Esophagus muscularis mucosa (tissue), 4 donors: Measurements from ENCODE around the gene PCNX1. TPM values are rescaled to one million over a fixed set of nuclear protein-coding genes. Genes with fewer than 3 reads are reported as not detected.
"Not testable (repeated sequence)": the region's sequence is repeated elsewhere in the genome, so short reads cannot be mapped to it uniquely, and the experiment has no call there.

Experiments
- DNase-seq: peaks from one replicate; pipeline ENCODE4 v3.0.0-alpha.2; 2017; ENCODE audit errors: extremely low spot score
- H3K27ac ChIP-seq, 4 donors: fragments of 200-600 bp; sonication (generic); replicated peaks in 1 of 4; 1 replicate in 3 of 4; 2 replicates in 1 of 4; pipeline ENCODE4 v1.5.1; 2016 to 2019; ENCODE audit warnings: mild to moderate bottlenecking in 1 of 4
- H3K27me3 ChIP-seq, 4 donors: fragments of 200-600 bp; sonication (generic); one replicate each; pipeline versions ENCODE4 v1.5.1 to v1.6.0; 2016 to 2019
- H3K36me3 ChIP-seq, 4 donors: fragments of 200-600 bp; sonication (generic); one replicate each; pipeline ENCODE4 v1.5.1; 2016 to 2019
- H3K4me1 ChIP-seq, 4 donors: fragments of 200-600 bp; sonication (generic); one replicate each; pipeline ENCODE4 v1.5.1; 2016 to 2019
- H3K4me3 ChIP-seq, 4 donors: fragments of 200-600 bp; sonication (generic); 1 replicate in 2 of 4; 2 replicates in 2 of 4; pipeline ENCODE4 v1.5.1; 2016 to 2019; ENCODE audit warnings: mild to moderate bottlenecking in 4 of 4, moderate library complexity in 1 of 4
- H3K9me3 ChIP-seq, 4 donors: fragments of 200-600 bp; sonication (generic); 1 replicate in 3 of 4; 2 replicates in 1 of 4; pipeline ENCODE4 v1.5.1; 2016 to 2019
- EP300 ChIP-seq: sonication (generic); formaldehyde crosslinking; IDR thresholded peaks from one replicate; pipeline ENCODE4 v1.6.1; 2017; ENCODE audit warnings: antibody characterized with exemption
- POLR2A ChIP-seq: fragments of 450-650 bp; IDR thresholded peaks from one replicate; pipeline ENCODE4 v1.6.1; 2017; ENCODE audit warnings: antibody characterized with exemption, moderate library complexity, mild to moderate bottlenecking, low read depth
- POLR2AphosphoS5 ChIP-seq, 2 donors: sonication (generic); formaldehyde crosslinking; IDR thresholded peaks; one replicate each; pipeline ENCODE4 v1.6.1; 2017; ENCODE audit warnings: antibody characterized with exemption in 2 of 2
- WGBS: methylation state at CpG from one replicate; pipeline ENCODE4 v1.1.5; 2018; 5-methylcytosine and 5-hydroxymethylcytosine counted together
- intact Hi-C: fragments of 100-400 bp; cut with DNase I; formaldehyde crosslinking; loops from one replicate; pipeline ENCODE4 v1.15.1; 2023
- total RNA-seq, 4 donors: library from RNA; depleted of rRNA; stranded (reverse); fragments of >200 nt; gene quantifications; one replicate each; pipeline versions ENCODE4 v1.1.0 to v1.2.1, GENCODE V29; 2016
- TF ChIP-seq, protein P1 (sequence below), 3 experiments: fragments of 200-600 bp in 2 of 3; fragments of 450-650 bp in 1 of 3; sonication (generic) in 2 of 3; IDR thresholded peaks; one replicate each; pipeline ENCODE4 v1.5.1; 2017 to 2019; ENCODE audit warnings: antibody characterized with exemption in 3 of 3, mild to moderate bottlenecking in 2 of 3, moderate library complexity in 1 of 3

Gene PCNX1
- total RNA-seq, 4 donors from 2014 or later: 56.3 to 62.5 (median 59.6) TPM

DNA sequence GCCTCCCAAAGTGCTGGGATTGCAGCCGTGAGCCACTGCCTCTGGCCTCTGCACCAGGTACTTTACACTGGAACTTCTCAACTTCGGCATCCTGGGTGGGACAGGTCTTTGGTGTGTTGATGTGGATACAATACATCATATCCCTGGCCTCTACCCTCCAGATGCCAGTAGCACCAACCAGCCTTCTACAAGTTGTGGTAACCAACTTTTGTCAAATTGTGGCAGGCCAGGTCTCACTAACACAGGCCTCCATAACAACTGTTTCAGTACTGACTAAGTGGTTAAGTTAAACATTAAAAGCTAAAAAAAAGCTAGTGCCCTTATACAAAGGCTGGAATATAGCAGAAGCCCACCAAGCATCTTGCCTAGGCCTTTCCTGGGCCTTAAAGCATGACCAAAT is 232.9 kb downstream of the PCNX1 start:
- Histone ChIP-seq H3K27me3 (no peaks in the 10 kb centered on the region), H3K4me1 (peaks cover 0 to 6% (median 3%) of the 10 kb centered on the region in 4 donors), H3K9me3 (peaks cover 0 to 4% (median 0%) of the 10 kb centered on the region in 4 donors), H3K27ac (no peak overlapping the region), H3K4me3 (no peak overlapping the region), H3K36me3 (no peaks in the 10 kb centered on the region)
- TF ChIP-seq, protein P1, sequence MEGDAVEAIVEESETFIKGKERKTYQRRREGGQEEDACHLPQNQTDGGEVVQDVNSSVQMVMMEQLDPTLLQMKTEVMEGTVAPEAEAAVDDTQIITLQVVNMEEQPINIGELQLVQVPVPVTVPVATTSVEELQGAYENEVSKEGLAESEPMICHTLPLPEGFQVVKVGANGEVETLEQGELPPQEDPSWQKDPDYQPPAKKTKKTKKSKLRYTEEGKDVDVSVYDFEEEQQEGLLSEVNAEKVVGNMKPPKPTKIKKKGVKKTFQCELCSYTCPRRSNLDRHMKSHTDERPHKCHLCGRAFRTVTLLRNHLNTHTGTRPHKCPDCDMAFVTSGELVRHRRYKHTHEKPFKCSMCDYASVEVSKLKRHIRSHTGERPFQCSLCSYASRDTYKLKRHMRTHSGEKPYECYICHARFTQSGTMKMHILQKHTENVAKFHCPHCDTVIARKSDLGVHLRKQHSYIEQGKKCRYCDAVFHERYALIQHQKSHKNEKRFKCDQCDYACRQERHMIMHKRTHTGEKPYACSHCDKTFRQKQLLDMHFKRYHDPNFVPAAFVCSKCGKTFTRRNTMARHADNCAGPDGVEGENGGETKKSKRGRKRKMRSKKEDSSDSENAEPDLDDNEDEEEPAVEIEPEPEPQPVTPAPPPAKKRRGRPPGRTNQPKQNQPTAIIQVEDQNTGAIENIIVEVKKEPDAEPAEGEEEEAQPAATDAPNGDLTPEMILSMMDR (IDR thresholded peaks at IDR 0.05): no peak
- TF ChIP-seq POLR2A (no peak), POLR2AphosphoS5 (IDR thresholded peaks at IDR 0.05) (no peak), EP300 (no peak)
- 100% methylated on average over 1 of the region's 2 CpGs for WGBS
- DNase-seq: no peak
- intact Hi-C loops: no loop called here

DNA sequence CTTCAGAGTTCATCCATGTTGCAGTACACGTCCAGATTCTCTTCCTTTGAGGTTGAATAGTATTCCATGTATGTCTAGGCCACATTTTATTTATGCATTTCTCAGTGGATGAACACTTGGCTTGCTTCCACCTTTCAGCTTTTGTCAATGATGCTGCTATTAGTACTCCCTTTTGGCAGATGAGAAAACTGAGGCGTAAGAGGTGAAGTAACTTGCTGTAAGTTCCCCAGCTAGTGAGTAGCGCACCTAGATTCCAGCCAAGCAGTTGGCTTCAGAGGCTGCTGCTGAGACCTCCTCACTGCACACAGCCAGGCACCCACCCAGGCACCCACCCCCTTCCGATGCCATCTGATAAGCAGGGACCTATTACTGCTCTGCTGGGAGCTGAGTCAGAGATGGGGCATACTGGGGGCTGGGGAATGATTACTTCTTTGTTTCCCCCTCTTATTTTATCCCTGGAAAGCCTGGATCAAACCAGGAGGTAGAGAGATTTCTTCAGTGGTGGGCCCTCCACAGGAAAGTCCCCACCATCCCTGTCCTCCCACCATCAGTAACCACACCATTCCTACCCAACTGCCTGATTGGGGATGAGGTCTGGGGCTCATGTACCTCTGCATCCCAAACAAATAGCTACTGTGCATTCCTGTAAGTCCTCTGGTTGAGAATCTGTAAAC is 234.6 kb downstream of the PCNX1 start:
- H3K4me3 ChIP-seq: no peak overlapping the region
- TF ChIP-seq POLR2AphosphoS5 (IDR thresholded peaks at IDR 0.05): no peak
- intact Hi-C loops: no loop called here
- DNase-seq: no peak
- peaks cover 0 to 6% (median 3%) of the 10 kb centered on the region in 4 donors for H3K4me1 ChIP-seq
- 90% methylated on average over 4 of the region's 4 CpGs for WGBS
- H3K36me3 ChIP-seq: no peaks in the 10 kb centered on the region
- H3K27ac ChIP-seq: no peak overlapping the region
- H3K27me3 ChIP-seq: no peaks in the 10 kb centered on the region
- peaks cover 0 to 2% (median 0%) of the 10 kb centered on the region in 4 donors for H3K9me3 ChIP-seq

DNA sequence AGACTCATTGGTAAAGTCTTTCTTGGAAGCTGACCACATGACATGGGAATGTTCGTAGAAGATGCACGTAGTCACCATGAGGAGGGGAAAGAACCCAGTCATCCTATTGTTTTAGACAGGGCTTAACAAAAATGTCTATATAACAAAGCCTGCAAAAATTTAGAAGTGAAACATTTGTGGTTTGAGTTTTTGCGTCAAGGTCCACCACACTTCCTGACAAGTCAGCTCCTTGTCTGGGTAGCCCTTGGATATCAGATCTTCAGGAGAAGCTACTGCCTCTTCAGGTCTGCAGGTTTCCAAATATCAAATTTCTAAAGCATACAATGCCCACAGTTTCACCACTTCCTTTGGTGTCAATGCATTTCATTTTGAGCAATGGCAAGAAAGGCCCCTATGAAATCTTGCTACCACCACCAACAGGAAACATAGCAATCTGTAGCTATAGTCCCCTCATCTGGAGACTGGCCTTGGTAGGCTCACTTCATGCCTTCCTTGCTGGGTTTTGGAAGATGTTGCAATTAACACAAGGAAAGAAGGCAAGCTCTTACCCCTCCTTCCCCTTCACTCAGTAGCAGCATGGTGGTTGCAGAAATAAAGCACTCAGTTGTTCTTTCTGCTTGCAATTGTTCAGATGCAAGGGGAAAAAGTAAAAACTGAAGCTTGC is 235.2 kb downstream of the PCNX1 start:
- no peaks in the 10 kb centered on the region for H3K36me3 ChIP-seq
- DNase-seq: no peak
- H3K27ac ChIP-seq: no peak overlapping the region
- H3K4me1 ChIP-seq: peaks cover 0 to 6% (median 3%) of the 10 kb centered on the region in 4 donors
- 80% methylated on average over 3 of the region's 3 CpGs for WGBS
- intact Hi-C loops: no loop called here
- no peaks in the 10 kb centered on the region for H3K9me3 ChIP-seq
- no peak for TF ChIP-seq POLR2A
- H3K4me3 ChIP-seq: no peak overlapping the region
- no peaks in the 10 kb centered on the region for H3K27me3 ChIP-seq

DNA sequence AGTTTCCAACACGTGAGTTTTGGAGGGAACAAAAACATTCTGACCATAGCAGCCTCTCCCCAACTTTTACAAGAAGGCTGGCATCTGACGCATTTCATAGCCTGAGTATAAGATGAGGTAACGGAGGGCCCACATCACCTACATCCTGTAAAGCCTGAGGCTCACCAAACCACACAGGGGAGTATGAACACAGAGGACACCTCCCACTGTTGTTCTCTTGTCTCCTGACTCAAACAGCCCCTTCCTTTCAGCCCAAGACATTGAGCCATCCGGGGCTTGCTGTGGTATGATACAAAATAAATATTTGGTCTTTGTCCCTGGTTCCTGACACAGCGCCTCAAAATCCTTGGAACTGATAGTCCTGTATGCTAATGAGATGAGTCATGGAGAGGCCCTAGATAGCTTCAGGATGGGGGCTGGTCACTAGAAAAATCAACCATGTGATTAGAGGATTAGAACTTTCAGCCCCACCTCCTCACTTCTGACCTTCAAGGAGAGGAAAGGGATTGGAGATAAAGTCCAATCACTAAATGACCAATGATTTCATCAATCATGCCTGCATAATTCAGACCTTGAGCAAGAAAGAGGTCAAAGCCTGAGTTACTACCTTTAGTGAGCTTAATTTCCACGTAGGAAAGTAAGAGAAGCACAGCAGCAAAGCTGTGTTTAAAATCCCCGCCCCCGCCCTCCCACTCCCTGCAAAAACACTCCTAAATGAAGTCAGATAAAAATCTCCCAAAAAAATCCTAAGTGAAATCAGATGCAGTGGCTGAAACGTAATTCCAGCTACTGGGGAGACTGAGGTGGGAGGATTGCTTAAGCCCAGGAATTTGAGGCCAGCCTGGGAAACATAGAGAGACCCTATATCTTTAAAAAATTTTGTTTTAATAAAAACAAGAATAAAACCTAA is 236.4 kb downstream of the PCNX1 start:
- no peak for DNase-seq
- H3K9me3 ChIP-seq: no peaks in the 10 kb centered on the region
- peaks cover 0 to 6% (median 3%) of the 10 kb centered on the region in 4 donors for H3K4me1 ChIP-seq
- H3K36me3 ChIP-seq: no peaks in the 10 kb centered on the region
- no peak for TF ChIP-seq POLR2AphosphoS5 (IDR thresholded peaks at IDR 0.05)
- no peaks in the 10 kb centered on the region for H3K27me3 ChIP-seq
- WGBS: 73% methylated on average over 9 of the region's 9 CpGs
- no peak overlapping the region for H3K27ac ChIP-seq
- intact Hi-C loops: no loop called here
- no peak overlapping the region for H3K4me3 ChIP-seq

DNA sequence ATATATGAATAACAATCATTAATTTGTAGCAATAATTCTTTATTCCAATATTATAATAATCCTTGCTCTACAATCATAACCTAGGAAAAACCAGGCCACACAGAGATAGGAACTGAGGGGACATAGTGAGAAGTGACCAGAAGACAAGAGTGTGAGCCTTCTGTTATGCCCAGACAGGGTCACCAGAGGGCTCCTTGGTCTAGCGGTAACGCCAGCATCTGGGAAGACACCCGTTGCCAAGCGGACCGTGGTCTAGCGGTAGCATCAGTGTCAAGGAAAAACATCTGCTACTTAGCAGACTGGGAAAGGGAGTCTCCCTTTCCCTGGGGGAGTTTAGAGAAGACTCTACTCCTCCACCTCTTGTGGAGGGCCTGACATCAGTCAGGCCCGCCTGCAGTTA is 240.1 kb downstream of the PCNX1 start:
- WGBS: 84% methylated on average over 7 of the region's 7 CpGs
- H3K4me3 ChIP-seq, H3K4me1 ChIP-seq, H3K36me3 ChIP-seq, H3K27me3 ChIP-seq, intact Hi-C loops, DNase-seq, H3K27ac ChIP-seq: not testable (repeated sequence)
- H3K9me3 ChIP-seq: peaks cover 0 to 23% (median 15%) of the 10 kb centered on the region in 4 donors

DNA sequence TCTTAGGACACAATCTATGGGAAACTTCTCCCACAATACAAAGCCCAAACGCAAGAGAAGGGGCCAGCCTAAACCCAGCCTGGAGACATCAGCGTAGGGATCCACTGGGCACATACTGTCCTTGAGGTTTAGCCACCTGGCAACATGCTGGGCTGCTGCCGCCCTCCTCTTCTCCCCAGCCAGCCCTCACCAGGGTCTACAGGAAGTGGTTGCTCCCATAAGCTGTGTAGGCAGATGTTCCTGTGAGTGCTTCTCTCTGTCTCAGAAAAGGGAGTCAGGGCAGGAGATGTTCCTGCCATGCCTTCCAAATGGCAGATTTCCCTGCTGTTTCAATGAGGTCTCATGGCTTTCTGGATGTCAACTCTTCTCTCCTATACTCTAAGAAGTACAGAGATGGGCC is 241.4 kb downstream of the PCNX1 start:
- TF ChIP-seq POLR2A: no peak
- no peak for TF ChIP-seq POLR2AphosphoS5 (IDR thresholded peaks at IDR 0.05)
- TF ChIP-seq EP300: no peak
- TF ChIP-seq, protein P1 (IDR thresholded peaks at IDR 0.05): no peak
- no peaks in the 10 kb centered on the region for H3K36me3 ChIP-seq
- H3K4me1 ChIP-seq: no peaks in the 10 kb centered on the region
- H3K27me3 ChIP-seq: no peaks in the 10 kb centered on the region
- DNase-seq: no peak
- intact Hi-C loops: no loop called here
- H3K4me3 ChIP-seq: no peak overlapping the region
- peaks cover 0 to 23% (median 15%) of the 10 kb centered on the region in 4 donors for H3K9me3 ChIP-seq
- H3K27ac ChIP-seq: no peak overlapping the region
- WGBS: 82% methylated on average over 3 of the region's 3 CpGs
